HEK293 (cell line): ENCODE measurements around the gene CMPK1.
A peak's percentile ranks its signal among the peaks of the same experiment; 100 is the strongest.

Source experiments
- CTCF ChIA-PET: fragments of 350-600 bp; formaldehyde crosslinking; extraction: SDS; loops from one replicate; lab custom pipeline; 2021; ENCODE audit warnings: antibody characterized with exemption; lab: Yijun Ruan, JAX
- POLR2A ChIA-PET: fragments of 300-600 bp; formaldehyde crosslinking; extraction: SDS; loops from one replicate; lab custom pipeline; 2020; ENCODE audit warnings: antibody characterized with exemption, inconsistent platforms; lab: Yijun Ruan, JAX
- H3K27ac ChIP-seq: fragments of 200-500 bp; sonication (Bioruptor generic); 2 replicates; pipeline ENCODE4 v1.5.1; 2014; ENCODE audit warnings: low read depth, low read length, control low read depth, inconsistent platforms; ENCODE audit errors: extremely low read depth
- H3K36me3 ChIP-seq, 2 experiments: fragments of 200-500 bp in 1 of 2; sonication (Bioruptor generic) in 1 of 2; 1 replicate in 1 of 2; 2 replicates in 1 of 2; pipeline ENCODE4 v1.5.1; 2014 to 2017; ENCODE audit warnings: inconsistent platforms in 2 of 2, low read length in 2 of 2; ENCODE audit not compliant: control insufficient read depth in 2 of 2, insufficient read depth in 1 of 2
- H3K4me1 ChIP-seq: fragments of 200-500 bp; sonication (Bioruptor generic); 2 replicates; pipeline ENCODE4 v1.5.1; 2014; ENCODE audit warnings: mild to moderate bottlenecking, low read length, inconsistent platforms; ENCODE audit not compliant: control insufficient read depth, insufficient read depth
- H3K4me3 ChIP-seq: 2 replicates; pipeline ENCODE4 v1.5.1; 2011; ENCODE audit warnings: low read depth, mild to moderate bottlenecking, control low read depth, low read length, moderate library complexity
- H3K9me3 ChIP-seq: fragments of 200-500 bp; sonication (Bioruptor generic); 2 replicates; pipeline ENCODE4 v1.5.1; 2014; ENCODE audit warnings: low read depth, low read length, inconsistent platforms; ENCODE audit not compliant: control insufficient read depth, insufficient read depth
- ATF2 ChIP-seq: fragments of 450-650 bp; formaldehyde crosslinking; IDR thresholded peaks from 2 replicates; pipeline ENCODE4 v1.5.1; 2016; ENCODE audit warnings: missing biosample characterization, missing genetic modification characterization, low read depth
- CTCF ChIP-seq: fragments of 450-650 bp; formaldehyde crosslinking; IDR thresholded peaks from 2 replicates; pipeline ENCODE4 v1.5.1; 2016; ENCODE audit warnings: missing biosample characterization, missing genetic modification characterization
- EGR2 ChIP-seq: fragments of 450-650 bp; formaldehyde crosslinking; IDR thresholded peaks from 2 replicates; pipeline ENCODE4 v1.5.1; 2016; ENCODE audit warnings: low read depth, missing biosample characterization, missing genetic modification characterization
- FEZF1 ChIP-seq: fragments of 450-650 bp; formaldehyde crosslinking; IDR thresholded peaks from 2 replicates; pipeline ENCODE4 v1.5.1; 2016; ENCODE audit warnings: missing biosample characterization, missing genetic modification characterization
- GLI2 ChIP-seq: fragments of 450-650 bp; formaldehyde crosslinking; IDR thresholded peaks from 2 replicates; pipeline ENCODE4; 2017; ENCODE audit warnings: missing biosample characterization, missing genetic modification characterization, low read depth, borderline replicate concordance
- GLIS1 ChIP-seq: fragments of 450-650 bp; formaldehyde crosslinking; IDR thresholded peaks from 2 replicates; pipeline ENCODE4 v1.5.1; 2016; ENCODE audit warnings: missing biosample characterization, missing genetic modification characterization
- HOXA7 ChIP-seq: sonication (generic); formaldehyde crosslinking; IDR thresholded peaks from 2 replicates; pipeline ENCODE4 v1.8.1; 2022; ENCODE audit warnings: missing genetic modification reagents, borderline replicate concordance
- KLF1 ChIP-seq: fragments of 450-650 bp; formaldehyde crosslinking; IDR thresholded peaks from 2 replicates; pipeline ENCODE4 v1.5.1; 2016; ENCODE audit warnings: missing biosample characterization, missing genetic modification characterization
- KLF10 ChIP-seq: fragments of 450-650 bp; IDR thresholded peaks from 2 replicates; pipeline ENCODE4 v1.5.1; 2018; ENCODE audit warnings: missing biosample characterization, mild to moderate bottlenecking, missing genetic modification characterization
- PRDM6 ChIP-seq: fragments of 450-650 bp; formaldehyde crosslinking; IDR thresholded peaks from 2 replicates; pipeline ENCODE4 v1.5.1; 2017; ENCODE audit warnings: missing biosample characterization, missing genetic modification characterization
- SALL2 ChIP-seq: fragments of 450-650 bp; formaldehyde crosslinking; IDR thresholded peaks from 2 replicates; pipeline ENCODE4 v1.5.0; 2017; ENCODE audit warnings: missing biosample characterization, mild to moderate bottlenecking, missing genetic modification characterization, borderline replicate concordance
- SP7 ChIP-seq: fragments of 450-650 bp; formaldehyde crosslinking; IDR thresholded peaks from 2 replicates; pipeline ENCODE4 v1.5.1; 2016; ENCODE audit warnings: missing biosample characterization, missing genetic modification characterization
- TRIM28 ChIP-seq: IDR thresholded peaks from 2 replicates; pipeline ENCODE4 v1.6.1; 2011; ENCODE audit warnings: low read length, control low read depth, borderline replicate concordance
- YY1 ChIP-seq: fragments of 450-650 bp; formaldehyde crosslinking; IDR thresholded peaks from 2 replicates; pipeline ENCODE4 v1.5.1; 2018; ENCODE audit warnings: missing biosample characterization, missing genetic modification characterization
- YY2 ChIP-seq: fragments of 450-650 bp; formaldehyde crosslinking; IDR thresholded peaks from 2 replicates; pipeline ENCODE4 v1.5.1; 2016; ENCODE audit warnings: missing biosample characterization, missing genetic modification characterization
- ZBTB17 ChIP-seq: fragments of 450-650 bp; formaldehyde crosslinking; IDR thresholded peaks from 2 replicates; pipeline ENCODE4 v1.5.1; 2016; ENCODE audit warnings: missing biosample characterization, missing genetic modification characterization
- ZBTB6 ChIP-seq: fragments of 450-650 bp; formaldehyde crosslinking; IDR thresholded peaks from 2 replicates; pipeline ENCODE4 v1.5.1; 2017; ENCODE audit warnings: missing biosample characterization, missing genetic modification characterization
- ZBTB7A ChIP-seq: fragments of 450-650 bp; formaldehyde crosslinking; IDR thresholded peaks from 2 replicates; pipeline ENCODE4 v1.5.1; 2016; ENCODE audit warnings: low read depth, missing biosample characterization, missing genetic modification characterization
- ZBTB8A ChIP-seq: fragments of 450-650 bp; formaldehyde crosslinking; IDR thresholded peaks from 2 replicates; pipeline ENCODE4 v1.5.1; 2016; ENCODE audit warnings: missing biosample characterization, missing genetic modification characterization
- ZEB2 ChIP-seq: fragments of 450-650 bp; formaldehyde crosslinking; IDR thresholded peaks from 2 replicates; pipeline ENCODE4 v1.5.1; 2016; ENCODE audit warnings: missing biosample characterization, missing genetic modification characterization
- ZFP3 ChIP-seq: fragments of 450-650 bp; formaldehyde crosslinking; IDR thresholded peaks from 2 replicates; pipeline ENCODE4 v1.5.1; 2016; ENCODE audit warnings: low read depth, missing biosample characterization, missing genetic modification characterization
- ZNF148 ChIP-seq: fragments of 450-650 bp; formaldehyde crosslinking; IDR thresholded peaks from 2 replicates; pipeline ENCODE4 v1.5.0; 2017; ENCODE audit warnings: missing biosample characterization, missing genetic modification characterization, borderline replicate concordance
- ZNF175 ChIP-seq: fragments of 450-650 bp; formaldehyde crosslinking; IDR thresholded peaks from 2 replicates; pipeline ENCODE4 v1.5.1; 2016; ENCODE audit warnings: missing biosample characterization, missing genetic modification characterization
- ZNF184 ChIP-seq: fragments of 450-650 bp; IDR thresholded peaks from 2 replicates; pipeline ENCODE4 v1.5.1; 2018; ENCODE audit warnings: missing biosample characterization, mild to moderate bottlenecking, missing genetic modification characterization
- ZNF211 ChIP-seq: fragments of 450-650 bp; formaldehyde crosslinking; IDR thresholded peaks from 2 replicates; pipeline ENCODE4 v1.5.1; 2016; ENCODE audit warnings: low read depth, missing biosample characterization, missing genetic modification characterization
- ZNF391 ChIP-seq: fragments of 450-650 bp; formaldehyde crosslinking; IDR thresholded peaks from 2 replicates; pipeline ENCODE4 v1.5.1; 2016; ENCODE audit warnings: low read depth, missing biosample characterization, missing genetic modification characterization, borderline replicate concordance
- ZNF394 ChIP-seq: fragments of 450-650 bp; formaldehyde crosslinking; IDR thresholded peaks from 2 replicates; pipeline ENCODE4 v1.5.1; 2016; ENCODE audit warnings: missing biosample characterization, missing genetic modification characterization, mild to moderate bottlenecking, moderate library complexity, borderline replicate concordance
- ZNF433 ChIP-seq: fragments of 450-650 bp; formaldehyde crosslinking; IDR thresholded peaks from 2 replicates; pipeline ENCODE4 v1.5.1; 2016; ENCODE audit warnings: missing biosample characterization, missing genetic modification characterization, low read depth
- ZNF658 ChIP-seq: fragments of 450-650 bp; formaldehyde crosslinking; IDR thresholded peaks from 2 replicates; pipeline ENCODE4; 2016; ENCODE audit warnings: missing biosample characterization, missing genetic modification characterization
- ZNF677 ChIP-seq: fragments of 450-650 bp; IDR thresholded peaks from 2 replicates; pipeline ENCODE4 v1.5.0; 2018; ENCODE audit warnings: missing biosample characterization, mild to moderate bottlenecking, missing genetic modification characterization, moderate library complexity
- ZNF837 ChIP-seq: fragments of 450-650 bp; formaldehyde crosslinking; IDR thresholded peaks from 2 replicates; pipeline ENCODE4 v1.5.1; 2016; ENCODE audit warnings: missing biosample characterization, missing genetic modification characterization
- ZSCAN30 ChIP-seq: fragments of 450-650 bp; IDR thresholded peaks from 2 replicates; pipeline ENCODE4 v1.5.1; 2018; ENCODE audit warnings: missing biosample characterization, mild to moderate bottlenecking, missing genetic modification characterization, moderate library complexity

The CMPK1 gene

GRCh38 chr1:47333578-47333921 lies at the start of gene CMPK1:
CMPK1 (plus strand) TSS chr1:47333790; CDS start chr1:47333946, 156 bp downstream.
- no peaks in the 10 kb centered on the region for H3K4me1 ChIP-seq
- H3K36me3 ChIP-seq, result peaks cover 4 to 5% of the 10 kb centered on the region in 2 experiments; a peak in 2 of 3 replicates
- H3K27ac ChIP-seq, result peak within 1 kb of the TSS; percentile 99
- H3K9me3 ChIP-seq, result no peaks in the 10 kb centered on the region
- peak within 1 kb of the TSS; percentile 84 for H3K4me3 ChIP-seq
- CTCF ChIA-PET, result interaction anchor here (0.8 to 2.8 kb wide), 4 partner anchors 10 to 71 kb away, joined by 3 to 20 read pairs (median 6); partner anchors contain the start of gene STIL
- POLR2A ChIA-PET, result interaction anchor here (0.5 to 4.7 kb wide), 9 partner anchors 9 to 393 kb away, joined by 3 to 88 read pairs (median 4); partner anchors contain the start of genes FOXD2 and STIL
- TF ChIP-seq ZNF175, result no peak
- TF ChIP-seq ZBTB8A (tag by site-specific recombination), result no peak
- no peak for TF ChIP-seq ZBTB7A (tag by site-specific recombination)
- TF ChIP-seq ZBTB17 (tag by site-specific recombination), result peak; percentile 71; the same call in 1 of the 2 replicates
- no peak for TF ChIP-seq YY1
- no peak for TF ChIP-seq ATF2
- TF ChIP-seq EGR2 (tag by site-specific recombination), result no peak
- no peak for TF ChIP-seq KLF1 (tag by site-specific recombination)
- TF ChIP-seq ZNF394 (tag by site-specific recombination), result no peak
- TF ChIP-seq ZNF658 (tag by site-specific recombination), result no peak
- no peak for TF ChIP-seq PRDM6 (tag by site-specific recombination)
- no peak for TF ChIP-seq ZNF184
- TF ChIP-seq TRIM28, result peak; percentile 12; the same call in 1 of the 2 replicates
- peak; percentile 85 for TF ChIP-seq GLIS1
- TF ChIP-seq ZFP3 (tag by site-specific recombination), result no peak
- no peak for TF ChIP-seq GLI2 (tag by site-specific recombination)
- no peak for TF ChIP-seq ZBTB6
- TF ChIP-seq FEZF1, result no peak
- no peak for TF ChIP-seq YY2 (tag by site-specific recombination)
- TF ChIP-seq SP7 (tag by site-specific recombination), result 0 out of 2 replicates have a peak, but pooled peaks have one; percentile 27
- TF ChIP-seq ZNF148, result no peak
- TF ChIP-seq KLF10 (tag by site-specific recombination), result no peak
- TF ChIP-seq ZNF433 (tag by site-specific recombination), result no peak
- TF ChIP-seq HOXA7 (CRISPR knock-in tag), result no peak
- no peak for TF ChIP-seq ZSCAN30 (tag by site-specific recombination)
- TF ChIP-seq CTCF (tag by site-specific recombination), result peak; percentile 38; the same call in 1 of the 2 replicates
- no peak for TF ChIP-seq ZNF837 (tag by site-specific recombination)
- TF ChIP-seq SALL2 (tag by site-specific recombination), result no peak
- no peak for TF ChIP-seq ZEB2 (tag by site-specific recombination)
- TF ChIP-seq ZNF391 (tag by site-specific recombination), result no peak
- TF ChIP-seq ZNF677 (tag by site-specific recombination), result no peak
- TF ChIP-seq ZNF211 (tag by site-specific recombination), result no peak
